WI38 (cell line): ENCODE data around the gene VCL.
"Not testable (repeated sequence)": the region's sequence is repeated elsewhere in the genome, so short reads cannot be mapped to it uniquely, and the experiment has no call there.

Experiments used
- H3K4me3 ChIP-seq: 2 replicates; pipeline ENCODE4 v1.5.1; 2011; ENCODE audit warnings: low read depth, mild to moderate bottlenecking, control low read depth, low read length
- CTCF ChIP-seq: IDR thresholded peaks from 2 replicates; pipeline ENCODE4 v1.5.1; 2012; ENCODE audit warnings: low read depth, mild to moderate bottlenecking, control low read depth, low read length

VCL gene

GRCh38 chr10:74122060-74122459, 124.1 kb downstream of the VCL start:
- TF ChIP-seq CTCF, result no peak
- H3K4me3 ChIP-seq, result no peak overlapping the region

- no peak for TF ChIP-seq CTCF
- no peak overlapping the region for H3K4me3 ChIP-seq
Measured at GRCh38 chr10:74123081-74123480, 125.2 kb downstream of the VCL start.

GRCh38 chr10:74133923-74134820, 136.3 kb downstream of the VCL start:
- no peak overlapping the region for H3K4me3 ChIP-seq
- TF ChIP-seq CTCF, result no peak

GRCh38 chr10:74135452-74135851, 137.5 kb downstream of the VCL start:
- H3K4me3 ChIP-seq, result no peak overlapping the region
- no peak for TF ChIP-seq CTCF

GRCh38 chr10:74137992-74138391, 140.1 kb downstream of the VCL start:
- no peak for TF ChIP-seq CTCF

GRCh38 chr10:74138596-74138995, 140.7 kb downstream of the VCL start:
- not testable (repeated sequence) for H3K4me3 ChIP-seq

More at GRCh38 chr10:74137992-74138391, 140.1 kb downstream of the VCL start:
- no peak overlapping the region for H3K4me3 ChIP-seq

- H3K4me3 ChIP-seq, result no peak overlapping the region
- TF ChIP-seq CTCF, result no peak
Measured at GRCh38 chr10:74139981-74140380, 142.1 kb downstream of the VCL start.

- no peak for TF ChIP-seq CTCF
- no peak overlapping the region for H3K4me3 ChIP-seq
Measured at GRCh38 chr10:74140553-74140952, 142.6 kb downstream of the VCL start.
